A673 (cell line): ENCODE measurements around the gene MSL1. TPM values are rescaled to one million over a fixed set of nuclear protein-coding genes. Genes with fewer than 3 reads are reported as not detected.

Experiments used
- BruUV-seq: library from RNA; stranded (reverse); fragments of 400-500 nt; replicated peaks from 2 replicates; lab custom pipeline; 2021; lab: Mats Ljungman, UMichigan
- CTCF ChIA-PET: fragments of 300-600 bp; sonication (Branson Sonifier 250); formaldehyde crosslinking; loops from one replicate; lab custom pipeline; 2022; ENCODE audit warnings: antibody characterized with exemption; lab: Charles Lee
- POLR2A ChIA-PET: fragments of 300-600 bp; sonication (Branson Sonifier 250); formaldehyde crosslinking; loops from one replicate; lab custom pipeline; 2022; ENCODE audit warnings: antibody characterized with exemption; ENCODE audit not compliant: low non-redundant PET; lab: Charles Lee
- DNase-seq: peaks from one replicate; pipeline ENCODE4 v3.0.0-alpha.2; 2015; ENCODE audit warnings: low spot score
- H3K27ac ChIP-seq: fragments of 200-600 bp; sonication (generic); 2 replicates; pipeline ENCODE4 v1.5.1; 2016; ENCODE audit warnings: mixed run types, low read depth, mild to moderate bottlenecking, mixed read lengths, antibody characterized with exemption, low read length; ENCODE audit not compliant: poor library complexity, severe bottlenecking
- H3K27me3 ChIP-seq: fragments of 200-600 bp; sonication (generic); replicated peaks from 2 replicates; pipeline ENCODE4 v1.6.1; 2017; ENCODE audit warnings: mixed run types, low read depth, mild to moderate bottlenecking, mixed read lengths, antibody characterized with exemption, low read length; ENCODE audit not compliant: insufficient read depth, poor library complexity
- H3K36me3 ChIP-seq: fragments of 200-600 bp; sonication (generic); 2 replicates; pipeline ENCODE4 v1.6.1; 2016; ENCODE audit warnings: mixed run types, mild to moderate bottlenecking, mixed read lengths, antibody characterized with exemption, low read length; ENCODE audit not compliant: insufficient read depth, poor library complexity, severe bottlenecking
- H3K4me1 ChIP-seq: fragments of 200-600 bp; sonication (generic); 2 replicates; pipeline ENCODE4 v1.6.1; 2017; ENCODE audit warnings: mixed run types, mild to moderate bottlenecking, mixed read lengths, antibody characterized with exemption, low read length; ENCODE audit not compliant: insufficient read depth, poor library complexity, severe bottlenecking
- H3K4me3 ChIP-seq: fragments of 200-600 bp; sonication (generic); 2 replicates; pipeline ENCODE4 v1.5.1; 2016; ENCODE audit warnings: low read depth, mixed run types, mild to moderate bottlenecking, mixed read lengths, low read length; ENCODE audit not compliant: poor library complexity, severe bottlenecking
- H3K9me3 ChIP-seq: fragments of 200-600 bp; sonication (generic); 2 replicates; pipeline ENCODE4 v1.6.1; 2016; ENCODE audit warnings: mixed run types, low read depth, mild to moderate bottlenecking, mixed read lengths, antibody characterized with exemption, low read length; ENCODE audit not compliant: poor library complexity, severe bottlenecking
- CTCF ChIP-seq: fragments of 300-800, 200-600 bp; sonication (generic); conservative IDR thresholded peaks from 2 replicates; pipeline ENCODE4 v1.5.1; 2017; ENCODE audit warnings: low read depth, mild to moderate bottlenecking, antibody characterized with exemption, low read length, moderate library complexity, mixed read lengths
- EZH2 ChIP-seq: fragments of 200-600 bp; sonication (generic); IDR thresholded peaks from 2 replicates; pipeline ENCODE4 v1.6.1; 2017; ENCODE audit warnings: borderline replicate concordance, low read depth, mild to moderate bottlenecking, mixed read lengths, antibody characterized with exemption, low read length; ENCODE audit not compliant: poor library complexity, severe bottlenecking
- intact Hi-C: fragments of 100-400 bp; cut with micrococcal nuclease; formaldehyde crosslinking; loops from one replicate; pipeline ENCODE4 v1.10.0; 2022; ENCODE audit not compliant: unreplicated experiment
- total RNA-seq: library from RNA; stranded (reverse); gene quantifications from 2 replicates; pipeline ENCODE4 v1.2.3, GENCODE V29; 2021

Gene MSL1
- total RNA-seq, 1 experiment from 2014 or later, result 59.9 TPM

DNA sequence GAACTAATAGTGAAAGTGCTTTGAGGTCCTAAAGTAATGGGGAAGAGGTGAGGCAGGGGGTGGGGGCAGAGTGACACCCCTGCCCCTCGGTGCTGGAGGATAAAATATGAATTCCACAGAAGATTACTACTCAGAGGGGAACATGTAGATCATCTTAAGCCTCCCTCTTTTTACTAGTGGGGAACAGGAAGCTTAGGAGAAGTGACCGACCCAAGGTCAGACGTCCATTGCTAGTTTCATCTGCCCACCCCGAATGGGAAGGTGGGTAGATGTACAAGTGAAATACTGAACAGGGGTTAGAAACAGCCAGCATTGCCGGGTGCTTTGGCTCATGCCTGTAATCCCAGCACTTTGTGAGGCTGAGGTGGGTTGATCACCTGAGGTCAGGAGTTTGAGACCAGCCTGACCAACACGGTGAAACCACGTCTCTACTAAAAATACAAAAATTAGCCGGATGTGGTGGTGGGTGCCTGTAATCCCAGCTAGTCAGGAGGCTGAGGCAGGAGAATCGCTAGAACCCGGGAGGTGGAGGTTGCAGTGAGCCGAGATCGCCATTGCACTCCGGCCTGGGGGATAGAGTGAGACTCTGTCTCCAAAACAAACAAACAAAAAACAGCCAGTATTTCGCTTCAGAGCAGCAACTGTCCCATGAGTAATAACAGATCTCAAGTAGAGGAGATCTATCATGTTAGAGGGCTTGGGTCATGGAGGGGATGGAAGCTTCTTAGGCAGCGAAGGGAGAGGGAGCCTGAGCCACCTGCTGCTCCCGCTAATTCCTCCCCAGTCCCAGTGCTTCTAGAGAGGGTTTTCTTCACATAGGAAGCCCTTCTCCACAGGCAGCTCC, 20.2 kb upstream of the MSL1 start:
- ChIA-PET POLR2A (no interaction called here), CTCF (no interaction called here)
- intact Hi-C loops, result no loop called here
- Histone ChIP-seq H3K4me1 (peaks cover 24% of the 10 kb centered on the region), H3K27me3 (no peaks in the 10 kb centered on the region), H3K9me3 (no peaks in the 10 kb centered on the region), H3K36me3 (no peaks in the 10 kb centered on the region), H3K27ac (no peak overlapping the region), H3K4me3 (no peak overlapping the region)
- no peak for DNase-seq
- TF ChIP-seq CTCF (no peak), EZH2 (no peak)
- BruUV-seq, result no TSS peak

DNA sequence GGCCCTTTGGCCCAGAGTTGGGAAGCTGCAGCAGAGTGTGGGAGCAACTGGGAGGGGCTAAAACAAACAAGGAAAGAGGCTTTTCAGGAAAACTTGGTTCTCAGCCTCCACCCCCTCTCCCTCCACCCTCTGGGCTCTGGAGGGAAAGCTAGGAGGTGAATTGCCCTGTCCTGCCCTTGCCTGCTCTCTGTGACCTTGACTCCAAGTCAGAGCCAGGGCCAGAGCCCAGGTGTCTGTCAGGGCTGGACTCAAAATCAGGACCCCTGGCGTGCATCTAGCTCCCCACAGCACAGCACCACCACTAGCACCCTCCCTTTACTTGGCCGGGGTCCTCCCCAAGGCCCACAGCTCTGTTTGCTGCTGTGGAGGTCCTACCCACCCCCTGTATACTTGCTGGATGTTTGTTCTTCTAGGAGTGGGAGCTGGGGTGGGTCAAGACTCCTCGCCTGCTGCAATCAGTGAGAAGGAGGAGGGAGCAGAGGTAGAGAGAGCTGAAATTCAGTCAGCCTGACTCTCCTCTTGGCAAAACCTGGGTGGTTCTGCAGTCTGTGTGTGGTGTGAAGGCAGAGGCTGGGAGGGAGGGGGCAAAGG, 18.6 kb upstream of the MSL1 start:
- no peaks in the 10 kb centered on the region for H3K9me3 ChIP-seq
- no peak overlapping the region for H3K27ac ChIP-seq
- H3K27me3 ChIP-seq, result no peaks in the 10 kb centered on the region
- no peak for DNase-seq
- ChIA-PET POLR2A (interaction anchor here (0.5 kb wide), 1 partner anchor 18 kb away, joined by 3 read pairs; no protein-coding TSS in a partner anchor), CTCF (interaction anchor here (0.7 kb wide), 1 partner anchor 65 kb away, joined by 9 read pairs; no protein-coding TSS in a partner anchor)
- no TSS peak for BruUV-seq
- no peaks in the 10 kb centered on the region for H3K36me3 ChIP-seq
- intact Hi-C loops, result no loop called here
- H3K4me1 ChIP-seq, result peaks cover 32% of the 10 kb centered on the region
- H3K4me3 ChIP-seq, result no peak overlapping the region
- TF ChIP-seq CTCF (no peak), EZH2 (no peak)

- POLR2A ChIA-PET, result no interaction called here
- Histone ChIP-seq H3K4me1 (peaks cover 29% of the 10 kb centered on the region), H3K27ac (no peak overlapping the region), H3K4me3 (no peak overlapping the region), H3K27me3 (no peaks in the 10 kb centered on the region), H3K9me3 (no peaks in the 10 kb centered on the region), H3K36me3 (no peaks in the 10 kb centered on the region)
- intact Hi-C loops, result no loop called here
- DNase-seq, result no peak
- no peak for TF ChIP-seq EZH2
- no peak for TF ChIP-seq CTCF
- CTCF ChIA-PET, result interaction anchor here (0.7 kb wide), 1 partner anchor 65 kb away, joined by 9 read pairs; no protein-coding TSS in a partner anchor
- no TSS peak for BruUV-seq
Measured at GRCh38 chr17:40103688-40104087, 18.1 kb upstream of the MSL1 start.
